ENCODE results near the gene RP9.

Gene RP9

GRCh38 chr7:33109005-33109757, at the start of gene RP9:
Gene RP9, minus strand, starts transcription at chr7:33109404. Its CDS starts 32 bp downstream, at chr7:33109372.
- peak; percentile 87 for DNase-seq

- no peak for DNase-seq
Measured at GRCh38 chr7:33157781-33158180, 48.6 kb upstream of the RP9 start.

GRCh38 chr7:33157311-33157710, 48.1 kb upstream of the RP9 start:
- no peak for DNase-seq

- DNase-seq, result no peak
Measured at GRCh38 chr7:33156441-33156840, 47.2 kb upstream of the RP9 start.

GRCh38 chr7:33155811-33156210, 46.6 kb upstream of the RP9 start:
- DNase-seq, result no peak

- no peak for DNase-seq
Measured at GRCh38 chr7:33152087-33152486, 42.9 kb upstream of the RP9 start.

- DNase-seq, result no peak
Measured at GRCh38 chr7:33145156-33145555, 36.0 kb upstream of the RP9 start.

GRCh38 chr7:33143996-33144718, 35.0 kb upstream of the RP9 start:
- DNase-seq, result no peak

- DNase-seq, result no peak
Measured at GRCh38 chr7:33142585-33142984, 33.4 kb upstream of the RP9 start.

GRCh38 chr7:33137103-33137502, 27.9 kb upstream of the RP9 start:
- no peak for DNase-seq

- peak; percentile 10 for DNase-seq
Measured at GRCh38 chr7:33130184-33130583, 21.0 kb upstream of the RP9 start.

GRCh38 chr7:33129806-33130153, 20.6 kb upstream of the RP9 start:
- no peak for DNase-seq

- DNase-seq, result peak; percentile 99
Measured at GRCh38 chr7:33128990-33129805, 20.0 kb upstream of the RP9 start, which contains the start of gene BBS9. Gene BBS9, plus strand, starts transcription at chr7:33129564. Its CDS starts 16,689 bp downstream, at chr7:33146253.

- DNase-seq, result no peak
Measured at GRCh38 chr7:33128631-33128989, 19.4 kb upstream of the RP9 start.

GRCh38 chr7:33127085-33127484, 17.9 kb upstream of the RP9 start:
- no peak for DNase-seq

- no peak for DNase-seq
Measured at GRCh38 chr7:33118383-33118782, 9.2 kb upstream of the RP9 start.

GRCh38 chr7:33114976-33115375, 5.8 kb upstream of the RP9 start:
- DNase-seq, result no peak

GRCh38 chr7:33111614-33112013, 2.4 kb upstream of the RP9 start:
- no peak for DNase-seq

- no peak for DNase-seq
Measured at GRCh38 chr7:33109758-33110238, 594 bp upstream of the RP9 start.

GRCh38 chr7:33108554-33109004, 625 bp downstream of the RP9 start:
- no peak for DNase-seq

- peak; percentile 53 for DNase-seq
Measured at GRCh38 chr7:33107136-33108066, 1.8 kb downstream of the RP9 start.

GRCh38 chr7:33101906-33102305, 7.3 kb downstream of the RP9 start:
- DNase-seq, result no peak

All from retina (tissue), 1 donor.